GM23338 (cell line): ENCODE measurements around the gene FRMD3. TPM values are rescaled to one million over a fixed set of nuclear protein-coding genes. Genes with fewer than 3 reads are reported as not detected.

Experiments
- ATAC-seq: fragments of 200-7000 bp; cut with Tn5 transposase; 3 replicates; pipeline ENCODE4 v1.9.1; 2020
- DNase-seq: peaks from one replicate; pipeline ENCODE4 v3.0.0-alpha.2; 2015; ENCODE audit warnings: low spot score
- H2AFZ ChIP-seq: fragments of 200-600 bp; sonication (generic); 2 replicates; pipeline ENCODE4 v1.8.0; 2016; ENCODE audit warnings: antibody characterized with exemption, mild to moderate bottlenecking, moderate library complexity
- H3F3A ChIP-seq: fragments of 200-600 bp; sonication (generic); replicated peaks from 2 replicates; pipeline ENCODE4 v1.8.0; 2017; ENCODE audit warnings: antibody characterized with exemption, mixed run types, low read depth
- H3K27ac ChIP-seq: fragments of 200-600 bp; sonication (generic); 2 replicates; pipeline ENCODE4 v1.6.1; 2016; ENCODE audit warnings: low read depth
- H3K27me3 ChIP-seq: fragments of 200-600 bp; sonication (generic); 2 replicates; pipeline ENCODE4 v1.8.0; 2016; ENCODE audit warnings: mild to moderate bottlenecking, mixed run types, moderate library complexity; ENCODE audit not compliant: insufficient read depth
- H3K36me3 ChIP-seq: fragments of 200-600 bp; sonication (generic); 2 replicates; pipeline ENCODE4 v1.8.0; 2016; ENCODE audit warnings: mild to moderate bottlenecking; ENCODE audit not compliant: insufficient read depth
- H3K4me1 ChIP-seq: fragments of 200-600 bp; sonication (generic); 2 replicates; pipeline ENCODE4 v1.8.0; 2016; ENCODE audit warnings: mild to moderate bottlenecking, moderate library complexity; ENCODE audit not compliant: insufficient read depth
- H3K4me2 ChIP-seq: fragments of 200-600 bp; sonication (generic); 2 replicates; pipeline ENCODE4 v1.7.1; 2017; ENCODE audit warnings: mixed run types
- H3K4me3 ChIP-seq: fragments of 200-600 bp; sonication (generic); 2 replicates; pipeline ENCODE4 v1.6.1; 2016; ENCODE audit warnings: mixed run types
- H3K79me2 ChIP-seq: fragments of 200-600 bp; sonication (generic); replicated peaks from 2 replicates; pipeline ENCODE4 v1.8.0; 2017; ENCODE audit warnings: mild to moderate bottlenecking; ENCODE audit not compliant: insufficient read depth
- H3K9me2 ChIP-seq: fragments of 200-600 bp; sonication (generic); 2 replicates; pipeline ENCODE4 v1.8.0; 2017; ENCODE audit not compliant: insufficient read depth
- H4K20me1 ChIP-seq: fragments of 200-600 bp; sonication (generic); replicated peaks from 2 replicates; pipeline ENCODE4 v1.8.0; 2017; ENCODE audit warnings: mild to moderate bottlenecking; ENCODE audit not compliant: insufficient read depth
- H3K27ac Mint-ChIP-seq: 2 replicates; pipeline ENCODE4 v1.8.0; 2020; ENCODE audit warnings: inconsistent platforms, mild to moderate bottlenecking, moderate library complexity, mixed read lengths
- H3K27me3 Mint-ChIP-seq: 3 replicates; pipeline ENCODE4 v1.8.0; 2022; ENCODE audit warnings: low read depth, mild to moderate bottlenecking, moderate library complexity, mixed read lengths, inconsistent platforms; ENCODE audit not compliant: insufficient read depth, poor library complexity
- H3K36me3 Mint-ChIP-seq: 3 replicates; pipeline ENCODE4 v1.8.0; 2021; ENCODE audit warnings: low read depth, mild to moderate bottlenecking, inconsistent platforms, moderate library complexity, mixed read lengths
- H3K4me1 Mint-ChIP-seq: 3 replicates; pipeline ENCODE4 v1.8.0; 2020; ENCODE audit warnings: mild to moderate bottlenecking, inconsistent platforms, mixed read lengths
- H3K4me3 Mint-ChIP-seq: 3 replicates; pipeline ENCODE4 v1.8.0; 2021; ENCODE audit warnings: moderate library complexity, mild to moderate bottlenecking, inconsistent platforms, mixed read lengths
- H3K9me3 Mint-ChIP-seq: 3 replicates; pipeline ENCODE4 v1.8.0; 2020; ENCODE audit warnings: moderate library complexity, mild to moderate bottlenecking, inconsistent platforms, mixed read lengths
- CREB1 ChIP-seq: fragments of 250-450 bp; sonication (Bioruptor Pico); IDR thresholded peaks from 2 replicates; pipeline ENCODE4 v1.5.0; 2020; ENCODE audit warnings: low read depth, mild to moderate bottlenecking, moderate library complexity
- CTCF ChIP-seq, 2 experiments: fragments of 200-600 bp in 1 of 2; sonication (generic) in 1 of 2; conservative IDR thresholded peaks; 2 replicates each; pipeline versions ENCODE4 v1.5.1 to v1.6.1; 2016 to 2017; ENCODE audit warnings: antibody characterized with exemption in 2 of 2, low read depth in 2 of 2, mild to moderate bottlenecking in 2 of 2, moderate library complexity in 1 of 2
- ETS1 ChIP-seq: IDR thresholded peaks from 2 replicates; pipeline ENCODE4 v1.6.1; 2016; ENCODE audit warnings: antibody characterized with exemption
- EZH2 ChIP-seq: fragments of 200-600 bp; sonication (generic); IDR thresholded peaks from one replicate; pipeline ENCODE4 v1.8.0; 2017; ENCODE audit warnings: antibody characterized with exemption, mild to moderate bottlenecking, low read depth; ENCODE audit not compliant: unreplicated experiment
- EZH2phosphoT487 ChIP-seq: fragments of 200-600 bp; sonication (generic); IDR thresholded peaks from one replicate; pipeline ENCODE4 v1.8.1; 2018; ENCODE audit warnings: antibody characterized with exemption; ENCODE audit not compliant: unreplicated experiment
- JUNB ChIP-seq: IDR thresholded peaks from one replicate; pipeline ENCODE4 v1.6.1; 2016; ENCODE audit warnings: antibody characterized with exemption; ENCODE audit not compliant: unreplicated experiment
- NANOG ChIP-seq: IDR thresholded peaks from 2 replicates; pipeline ENCODE4 v1.6.1; 2016; ENCODE audit warnings: antibody characterized with exemption, borderline replicate concordance
- POLR2AphosphoS5 ChIP-seq: IDR thresholded peaks from 2 replicates; pipeline ENCODE4 v1.6.1; 2016; ENCODE audit warnings: antibody characterized with exemption, low read depth
- STAT1 ChIP-seq: IDR thresholded peaks from one replicate; pipeline ENCODE4 v1.6.1; 2016; ENCODE audit warnings: antibody characterized with exemption; ENCODE audit not compliant: unreplicated experiment
- ZNF114 ChIP-seq: fragments of 250-450 bp; sonication (Bioruptor Pico); IDR thresholded peaks from 2 replicates; pipeline ENCODE4 v1.5.0; 2020; ENCODE audit warnings: mild to moderate bottlenecking, moderate library complexity
- ZNF331 ChIP-seq: fragments of 250-450 bp; sonication (Bioruptor Pico); IDR thresholded peaks from 2 replicates; pipeline ENCODE4 v1.5.0; 2020; ENCODE audit warnings: low read depth, mild to moderate bottlenecking, moderate library complexity
- ZNF462 ChIP-seq: fragments of 250-450 bp; sonication (Bioruptor Pico); IDR thresholded peaks from 2 replicates; pipeline ENCODE4 v1.5.0; 2020; ENCODE audit warnings: mild to moderate bottlenecking, moderate library complexity
- polyA plus RNA-seq: library from polyadenylated mRNA; unstranded; fragments of >200 nt; fragmentation: Nextera tagmentation; extraction: Ambion mirVana; gene quantifications from 2 replicates; pipeline ENCODE4 v1.2.1, GENCODE V29; 2016
- total RNA-seq: library from RNA; depleted of rRNA; stranded (reverse); fragments of >200 nt; shearing (Covaris generic); gene quantifications from 2 replicates; pipeline ENCODE4 v1.2.3, GENCODE V29; 2014
- TF ChIP-seq, protein P1 (sequence below): IDR thresholded peaks from one replicate; pipeline ENCODE4 v1.6.1; 2018; ENCODE audit warnings: antibody characterized with exemption; ENCODE audit not compliant: unreplicated experiment

The FRMD3 gene
- total and polyA plus RNA-seq, 2 experiments from 2014 or later: 0.47 to 1.2 TPM

- peaks cover 9% of the 10 kb centered on the region; the same call in 2 of the 3 replicates for H3K9me3 Mint-ChIP-seq
These were observed 210.9 kb downstream of the FRMD3 start for GRCh38 chr9:83327323-83327722.

More at GRCh38 chr9:83327323-83327722, 210.9 kb downstream of the FRMD3 start:
- H4K20me1 ChIP-seq: no peaks in the 10 kb centered on the region
- H3K27me3 ChIP-seq: no peaks in the 10 kb centered on the region
- H3K4me1 ChIP-seq: no peaks in the 10 kb centered on the region
- no peak overlapping the region for H2AFZ ChIP-seq
- H3K36me3 Mint-ChIP-seq: no peaks in the 10 kb centered on the region
- no peaks in the 10 kb centered on the region for H3K79me2 ChIP-seq
- H3K36me3 ChIP-seq: no peaks in the 10 kb centered on the region
- no peak overlapping the region for H3K4me3 ChIP-seq
- H3K27ac ChIP-seq: no peak overlapping the region
- TF ChIP-seq, protein P1, sequence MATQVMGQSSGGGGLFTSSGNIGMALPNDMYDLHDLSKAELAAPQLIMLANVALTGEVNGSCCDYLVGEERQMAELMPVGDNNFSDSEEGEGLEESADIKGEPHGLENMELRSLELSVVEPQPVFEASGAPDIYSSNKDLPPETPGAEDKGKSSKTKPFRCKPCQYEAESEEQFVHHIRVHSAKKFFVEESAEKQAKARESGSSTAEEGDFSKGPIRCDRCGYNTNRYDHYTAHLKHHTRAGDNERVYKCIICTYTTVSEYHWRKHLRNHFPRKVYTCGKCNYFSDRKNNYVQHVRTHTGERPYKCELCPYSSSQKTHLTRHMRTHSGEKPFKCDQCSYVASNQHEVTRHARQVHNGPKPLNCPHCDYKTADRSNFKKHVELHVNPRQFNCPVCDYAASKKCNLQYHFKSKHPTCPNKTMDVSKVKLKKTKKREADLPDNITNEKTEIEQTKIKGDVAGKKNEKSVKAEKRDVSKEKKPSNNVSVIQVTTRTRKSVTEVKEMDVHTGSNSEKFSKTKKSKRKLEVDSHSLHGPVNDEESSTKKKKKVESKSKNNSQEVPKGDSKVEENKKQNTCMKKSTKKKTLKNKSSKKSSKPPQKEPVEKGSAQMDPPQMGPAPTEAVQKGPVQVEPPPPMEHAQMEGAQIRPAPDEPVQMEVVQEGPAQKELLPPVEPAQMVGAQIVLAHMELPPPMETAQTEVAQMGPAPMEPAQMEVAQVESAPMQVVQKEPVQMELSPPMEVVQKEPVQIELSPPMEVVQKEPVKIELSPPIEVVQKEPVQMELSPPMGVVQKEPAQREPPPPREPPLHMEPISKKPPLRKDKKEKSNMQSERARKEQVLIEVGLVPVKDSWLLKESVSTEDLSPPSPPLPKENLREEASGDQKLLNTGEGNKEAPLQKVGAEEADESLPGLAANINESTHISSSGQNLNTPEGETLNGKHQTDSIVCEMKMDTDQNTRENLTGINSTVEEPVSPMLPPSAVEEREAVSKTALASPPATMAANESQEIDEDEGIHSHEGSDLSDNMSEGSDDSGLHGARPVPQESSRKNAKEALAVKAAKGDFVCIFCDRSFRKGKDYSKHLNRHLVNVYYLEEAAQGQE: no peak
- TF ChIP-seq NANOG (no peak), ZNF331 (CRISPR knock-in tag) (no peak), EZH2phosphoT487 (no peak), POLR2AphosphoS5 (no peak), CREB1 (CRISPR knock-in tag) (no peak), ZNF114 (CRISPR knock-in tag) (no peak), STAT1 (no peak), ZNF462 (CRISPR knock-in tag) (no peak), ETS1 (no peak), CTCF (conservative IDR thresholded peaks at IDR 0.05; ENCODE audit: low read depth in 2 of 2) (no peak), JUNB (no peak), EZH2 (no peak)
- 0 out of 3 replicates have a peak, but pooled peaks cover 3% of the 10 kb centered on the region for H3K4me1 Mint-ChIP-seq
- no peaks in the 10 kb centered on the region for H3F3A ChIP-seq
- DNase-seq: peak; percentile 17
- no peak overlapping the region for H3K4me3 Mint-ChIP-seq
- no peak; the same call in 2 of the 3 replicates for ATAC-seq
- no peaks in the 10 kb centered on the region for H3K27me3 Mint-ChIP-seq
- no peak overlapping the region for H3K27ac Mint-ChIP-seq
- H3K4me2 ChIP-seq: no peak overlapping the region
- H3K9me2 ChIP-seq: no peaks in the 10 kb centered on the region; the same call in 1 of the 2 replicates
